Heart left ventricle (tissue), 13 donors: ENCODE measurements around the gene ANKRD63.

Source experiments
- POLR2A ChIP-seq, 2 donors: fragments of 450-650 bp; IDR thresholded peaks; one replicate each; pipeline ENCODE4 v1.6.1; 2017; ENCODE audit warnings: antibody characterized with exemption in 2 of 2, mild to moderate bottlenecking in 2 of 2, moderate library complexity in 2 of 2
- TF ChIP-seq, protein P1 (sequence below), 12 donors: fragments of 200-600 bp; sonication (generic) in 4 of 12; IDR thresholded peaks; one replicate each; pipeline versions ENCODE4 v1.5.0 to v1.8.0; 2018 to 2022; ENCODE audit warnings: antibody characterized with exemption in 12 of 12, mild to moderate bottlenecking in 5 of 12
- donor health status: ischemic (EF 13 %, LVEDD 7.1; RV severe dilation, severe dysfunction).
- donor health status: DM: no; HTN: yes; CAD: no.
- donor health status: DM: no; HTN: no; CAD: no.
- donor health status: ischemic (EF 25% LVEDD 6.9; RV normal size, moderate dysfunction).
- donor health status: ischemic (EF 25% LVEDD 5.7; RV mildly dilated, moderate dysfunction).
- donor health status: ischemic (EF 35%, LVEDD 5.7; RV mildly dilated, moderate dysfunction).
- donor health status: nonischemic (EF 11% LVEDD 7.7; RV severe dilation, severe dysfunction).
- donor health status: DM: yes; HTN: yes; CAD: no.
- donor health status: PGD.
- donor health status: ischemic (EF 29% LVEDD 5.4; RV normal size, mild dysfunction).
- donor health status: nonischemic (EF 23%, LVEDD 6.1; RV moderate dilation, normal function).

DNA sequence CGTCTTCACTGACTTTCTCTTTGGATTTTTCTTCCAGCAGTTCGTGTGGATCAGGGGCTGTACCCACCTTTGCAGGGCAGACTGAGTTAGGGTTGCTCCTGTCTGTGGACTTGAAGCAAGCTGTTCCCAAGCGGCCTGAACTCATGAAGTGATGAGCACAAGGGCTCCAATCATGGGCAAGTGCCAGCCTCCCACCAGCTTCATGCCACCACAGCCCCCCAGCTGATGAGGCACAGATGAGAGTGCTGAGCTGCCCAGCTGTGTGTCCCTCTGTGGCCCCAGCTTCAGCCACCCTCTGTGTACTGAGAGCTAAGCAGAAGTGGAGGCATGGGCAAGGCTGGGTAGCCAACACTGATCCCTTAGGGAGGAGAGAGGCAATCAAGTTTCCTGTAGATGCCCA, 28.1 kb upstream of the ANKRD63 start:
- TF ChIP-seq, protein P1, sequence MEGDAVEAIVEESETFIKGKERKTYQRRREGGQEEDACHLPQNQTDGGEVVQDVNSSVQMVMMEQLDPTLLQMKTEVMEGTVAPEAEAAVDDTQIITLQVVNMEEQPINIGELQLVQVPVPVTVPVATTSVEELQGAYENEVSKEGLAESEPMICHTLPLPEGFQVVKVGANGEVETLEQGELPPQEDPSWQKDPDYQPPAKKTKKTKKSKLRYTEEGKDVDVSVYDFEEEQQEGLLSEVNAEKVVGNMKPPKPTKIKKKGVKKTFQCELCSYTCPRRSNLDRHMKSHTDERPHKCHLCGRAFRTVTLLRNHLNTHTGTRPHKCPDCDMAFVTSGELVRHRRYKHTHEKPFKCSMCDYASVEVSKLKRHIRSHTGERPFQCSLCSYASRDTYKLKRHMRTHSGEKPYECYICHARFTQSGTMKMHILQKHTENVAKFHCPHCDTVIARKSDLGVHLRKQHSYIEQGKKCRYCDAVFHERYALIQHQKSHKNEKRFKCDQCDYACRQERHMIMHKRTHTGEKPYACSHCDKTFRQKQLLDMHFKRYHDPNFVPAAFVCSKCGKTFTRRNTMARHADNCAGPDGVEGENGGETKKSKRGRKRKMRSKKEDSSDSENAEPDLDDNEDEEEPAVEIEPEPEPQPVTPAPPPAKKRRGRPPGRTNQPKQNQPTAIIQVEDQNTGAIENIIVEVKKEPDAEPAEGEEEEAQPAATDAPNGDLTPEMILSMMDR (IDR thresholded peaks at IDR 0.05), result no peak
- no peak for TF ChIP-seq POLR2A (IDR thresholded peaks at IDR 0.05)
